HG03378 (cell line): ENCODE measurements around the gene PRICKLE2.

ENCODE experiments used
- ATAC-seq: cut with Tn5 transposase; IDR thresholded peaks from one replicate; pipeline ENCODE4 v1.9.1; 2021; ENCODE audit warnings: mild to moderate bottlenecking, moderate library complexity; ENCODE audit not compliant: unreplicated experiment

Gene PRICKLE2

GRCh38 chr3:64138656-64139375, 86.5 kb downstream of the PRICKLE2 start:
- no peak for ATAC-seq

DNA sequence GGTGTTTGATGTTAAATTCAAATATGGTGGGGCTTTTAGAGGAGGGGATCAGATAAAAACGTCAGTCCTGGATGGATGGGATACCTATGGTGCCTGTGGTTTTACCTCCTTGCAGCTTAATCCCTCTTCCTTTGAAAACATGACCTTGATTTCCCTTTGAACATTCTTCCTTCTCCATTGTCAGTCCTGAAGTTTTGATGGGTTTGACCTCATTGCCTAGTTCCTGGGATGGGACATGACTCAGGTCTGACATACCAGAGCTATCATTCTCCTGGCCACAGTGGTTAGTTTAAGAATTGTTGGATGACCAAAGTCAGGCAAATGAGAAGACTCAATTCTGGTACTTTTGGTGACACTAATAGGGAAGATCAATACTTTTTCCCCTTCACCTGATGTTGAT, 87.2 kb downstream of the PRICKLE2 start:
- ATAC-seq: no peak

DNA sequence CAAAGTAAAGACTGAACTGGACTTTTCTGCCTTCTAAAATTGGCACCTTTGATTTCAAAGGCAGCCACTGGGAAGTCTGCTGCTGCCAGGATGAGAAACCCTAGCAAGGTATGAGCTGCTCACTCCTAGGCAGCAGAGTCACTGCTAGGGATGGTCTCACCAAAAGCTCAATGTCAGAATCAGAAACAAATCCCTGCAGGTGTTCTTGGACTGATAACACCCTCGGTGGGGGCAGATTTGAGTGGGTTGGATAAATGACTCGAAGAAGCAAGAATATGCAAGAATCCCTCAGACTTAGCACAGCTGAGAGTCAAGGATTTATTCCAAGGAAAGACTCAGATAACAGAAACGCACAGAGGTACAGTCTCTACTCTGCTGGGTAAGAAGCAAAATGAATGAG, 90.4 kb downstream of the PRICKLE2 start:
- ATAC-seq: no peak

DNA sequence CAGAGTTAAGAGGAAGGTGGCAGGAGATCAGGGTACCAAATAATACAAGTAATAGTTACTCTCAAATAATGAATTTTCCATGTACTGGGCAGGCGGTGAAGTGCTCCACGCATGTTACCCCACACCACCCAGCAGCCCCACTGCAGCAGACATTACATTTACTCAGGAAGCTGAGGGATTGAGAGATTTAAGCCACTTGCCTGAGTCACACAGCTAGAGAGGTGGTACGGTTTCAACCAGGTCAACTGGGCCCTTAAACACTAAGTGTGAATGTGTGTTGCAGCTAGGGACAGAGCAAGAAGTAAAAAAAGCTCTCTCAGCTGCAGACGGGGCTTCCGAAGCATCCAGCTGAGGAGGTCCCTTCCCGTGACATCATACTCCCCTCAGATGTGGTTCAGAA, 91.3 kb downstream of the PRICKLE2 start:
- ATAC-seq: no peak

DNA sequence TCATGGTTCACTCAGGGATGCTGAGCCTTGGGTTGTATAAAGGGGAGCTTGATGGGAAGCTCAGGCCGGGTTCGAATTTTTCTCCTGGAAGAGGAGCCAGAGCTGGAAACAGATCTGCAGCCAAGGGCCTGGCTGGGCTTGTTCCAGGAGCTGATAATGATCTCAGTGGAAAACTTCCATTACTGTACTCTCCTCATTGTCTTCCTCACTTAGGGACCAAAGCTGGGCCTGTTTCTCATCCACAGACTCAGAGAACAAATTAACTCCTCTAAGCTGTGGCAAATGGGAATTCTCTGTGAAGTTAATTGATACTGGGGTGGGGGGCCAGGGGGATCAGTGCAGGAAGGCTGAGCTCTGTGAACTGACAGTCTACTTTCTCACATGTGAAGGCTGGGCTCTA, 92.0 kb downstream of the PRICKLE2 start:
- ATAC-seq: no peak

DNA sequence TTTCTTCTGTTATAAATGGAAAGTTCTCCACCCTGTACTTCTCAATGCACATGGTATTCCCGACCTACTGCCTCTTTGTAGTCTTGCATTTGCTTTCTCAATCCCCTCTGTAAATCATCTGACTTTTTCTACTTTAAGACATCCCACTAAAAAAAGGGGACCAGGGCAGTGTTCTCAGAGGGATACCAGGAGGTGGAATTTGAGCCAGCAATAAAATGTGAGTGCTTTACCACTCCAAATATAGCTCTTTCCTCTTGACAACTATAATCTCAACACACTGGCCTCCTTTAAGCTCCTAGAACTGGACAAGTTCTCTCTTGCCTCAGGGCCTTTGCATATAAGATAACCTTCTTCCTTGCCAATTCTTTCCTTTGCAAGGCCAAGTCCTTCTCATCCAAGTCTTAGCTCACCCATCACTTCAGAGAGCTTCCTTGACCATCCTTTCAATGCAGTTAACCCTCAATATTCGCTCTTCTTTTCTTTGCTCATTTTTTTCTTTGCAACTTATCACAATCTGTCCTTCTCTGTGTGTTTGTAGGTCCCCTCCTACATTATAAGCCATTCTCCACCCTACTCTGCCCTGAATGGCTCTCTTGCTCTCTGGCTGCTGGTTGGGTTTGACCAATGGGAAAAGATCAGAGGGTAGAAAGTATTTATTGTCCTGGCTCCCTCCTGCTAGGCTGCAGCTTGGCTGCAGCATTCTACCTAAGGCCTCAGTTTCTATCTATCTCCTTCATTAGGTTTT, 93.4 kb downstream of the PRICKLE2 start:
- no peak for ATAC-seq

GRCh38 chr3:64130436-64130835, 94.8 kb downstream of the PRICKLE2 start:
- no peak for ATAC-seq

GRCh38 chr3:64129581-64129980, 95.7 kb downstream of the PRICKLE2 start:
- no peak for ATAC-seq

DNA sequence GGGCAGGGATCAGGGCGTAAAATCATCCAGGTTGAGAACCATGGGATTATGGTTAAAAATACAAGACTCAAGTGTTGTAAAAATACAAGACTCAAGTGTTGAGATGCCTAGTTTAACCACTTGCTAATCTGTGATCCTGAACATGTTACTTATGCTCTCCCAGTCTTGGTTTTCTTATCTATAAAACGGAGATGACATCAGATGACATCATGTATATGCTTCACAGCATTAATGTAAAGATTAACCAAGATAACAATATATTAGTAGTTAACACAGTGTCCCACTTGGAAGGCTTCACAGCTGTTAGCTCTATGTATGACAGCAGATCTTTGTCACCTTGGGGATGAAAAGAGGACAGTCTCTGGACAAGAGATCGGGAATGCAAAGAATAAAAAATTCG, 96.2 kb downstream of the PRICKLE2 start:
- ATAC-seq: no peak

- no peak for ATAC-seq
Measured at GRCh38 chr3:64125561-64125960, 99.7 kb downstream of the PRICKLE2 start.

- no peak for ATAC-seq
Measured at GRCh38 chr3:64123931-64124330, 101.3 kb downstream of the PRICKLE2 start.

DNA sequence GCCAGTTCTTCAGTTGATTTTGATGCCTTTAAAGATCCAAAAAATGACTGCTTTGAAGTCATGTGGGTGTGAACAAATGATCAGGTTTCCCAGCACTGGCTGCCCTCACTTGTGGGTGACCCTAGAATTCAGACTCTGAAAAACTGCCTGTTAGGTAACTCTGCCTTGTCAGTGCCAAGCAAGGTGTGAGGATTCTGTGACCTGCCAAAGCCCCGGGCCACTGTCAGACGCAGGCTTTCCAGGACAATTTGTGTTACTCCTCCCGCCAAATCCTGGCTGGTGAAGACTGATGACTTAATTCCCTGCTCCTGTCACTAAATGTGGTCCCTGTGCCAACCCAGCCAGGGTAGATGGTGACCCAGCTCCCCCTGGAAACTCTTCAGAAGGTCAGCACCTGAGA, 102.8 kb downstream of the PRICKLE2 start:
- ATAC-seq: no peak

- ATAC-seq: no peak
Measured at GRCh38 chr3:64121750-64122311, 103.4 kb downstream of the PRICKLE2 start.

DNA sequence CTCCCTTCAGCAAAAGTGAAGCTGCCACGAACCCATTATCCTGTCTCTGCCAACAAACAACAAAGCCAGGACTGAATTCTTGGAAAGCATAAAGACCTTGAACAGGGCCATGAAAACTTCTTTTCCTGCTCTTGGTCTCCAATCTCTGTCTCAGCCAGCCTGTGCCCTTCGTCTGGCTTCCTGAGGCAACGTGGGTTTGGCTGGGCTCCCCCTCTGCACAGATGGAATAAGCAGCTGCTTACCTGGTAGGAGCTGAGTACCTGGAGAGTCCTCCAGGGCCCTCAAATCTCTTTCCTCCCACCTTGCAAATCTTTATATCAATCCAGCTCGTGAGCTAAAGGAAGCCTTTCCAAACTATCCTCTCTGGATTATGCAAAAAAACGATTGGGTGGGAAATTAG, 104.4 kb downstream of the PRICKLE2 start:
- no peak for ATAC-seq

DNA sequence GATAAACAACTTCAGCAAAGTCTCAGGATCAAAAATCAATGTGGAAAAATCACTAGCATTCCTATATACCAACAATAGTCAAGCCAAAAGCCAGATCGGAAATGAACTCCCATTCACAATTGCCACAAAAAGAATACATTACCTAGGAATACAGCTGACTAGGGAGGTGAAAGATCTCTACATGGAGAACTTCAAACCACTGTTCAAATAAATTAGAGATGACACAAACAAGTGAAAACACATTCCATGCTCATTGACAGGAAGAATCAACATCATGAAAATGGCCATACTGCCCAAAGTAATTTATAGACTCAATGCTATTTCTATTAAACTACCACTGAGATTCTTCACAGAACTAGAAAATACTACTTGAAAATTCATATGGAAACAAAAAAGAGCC, 107.8 kb downstream of the PRICKLE2 start:
- no peak for ATAC-seq

DNA sequence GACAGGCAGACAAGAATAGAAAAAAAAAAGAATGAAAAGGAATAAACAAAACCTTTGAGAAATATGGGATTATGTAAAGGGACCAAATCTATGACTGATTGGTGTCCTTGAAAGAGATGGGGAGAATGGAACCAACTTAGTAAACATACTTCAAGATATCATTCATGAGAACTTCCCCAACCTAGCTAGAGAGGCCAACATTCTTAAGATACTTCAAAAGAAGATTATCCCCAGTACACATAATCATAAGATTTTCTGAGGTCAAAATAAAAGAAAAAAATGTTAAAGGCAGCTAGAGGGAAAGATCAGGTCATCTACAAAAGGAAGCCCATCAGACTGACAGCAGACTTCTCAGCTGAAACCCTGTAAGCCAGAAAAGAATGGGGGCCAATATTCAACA, 110.6 kb downstream of the PRICKLE2 start:
- ATAC-seq: no peak

DNA sequence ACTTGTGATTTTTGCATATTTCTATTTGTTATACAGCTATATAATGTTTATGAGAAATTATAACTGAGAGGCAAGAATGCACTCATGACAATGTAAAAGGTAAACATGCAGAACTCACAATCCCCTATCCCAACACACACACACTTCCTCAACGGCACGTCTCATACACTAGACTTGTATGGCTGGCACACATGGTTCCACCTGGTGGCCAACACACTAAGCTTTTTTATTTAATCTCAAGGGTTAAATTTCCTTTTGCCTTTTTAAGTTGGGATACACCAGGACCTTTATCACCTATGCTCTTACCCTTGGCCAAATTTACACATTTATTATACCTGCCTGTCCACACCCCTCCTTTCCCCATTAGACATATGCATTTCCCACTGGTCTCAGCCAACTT, 113.4 kb downstream of the PRICKLE2 start:
- ATAC-seq: no peak

GRCh38 chr3:64111083-64111482, 114.2 kb downstream of the PRICKLE2 start:
- no peak for ATAC-seq

GRCh38 chr3:64110071-64110470, 115.2 kb downstream of the PRICKLE2 start:
- no peak for ATAC-seq

DNA sequence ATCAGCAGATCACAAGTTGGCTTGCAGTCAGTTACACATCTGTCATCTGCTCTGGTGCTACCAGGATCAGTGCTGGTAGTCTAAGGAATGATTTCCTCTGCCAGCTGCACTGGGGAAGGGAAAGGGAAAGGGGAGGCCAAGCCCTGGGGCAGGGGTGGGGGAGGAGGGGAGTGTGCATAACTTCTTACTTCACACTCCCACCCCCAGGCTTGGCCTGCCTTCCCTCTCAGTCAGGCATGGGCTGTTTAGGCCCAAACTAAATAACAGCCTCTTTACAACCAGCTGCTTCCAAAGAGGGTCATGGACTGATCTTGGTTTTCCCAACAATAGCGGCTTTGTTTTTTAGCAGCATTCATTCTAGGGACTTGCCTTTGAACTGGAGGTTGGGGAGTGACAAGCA, 115.8 kb downstream of the PRICKLE2 start:
- no peak for ATAC-seq

GRCh38 chr3:64108784-64109317, 116.4 kb downstream of the PRICKLE2 start:
- no peak for ATAC-seq

GRCh38 chr3:64108231-64108630, 117.0 kb downstream of the PRICKLE2 start:
- ATAC-seq: no peak
